GM12874 (cell line): Measurements from ENCODE around the gene SH3PXD2A.

ENCODE experiments used
- CTCF ChIP-seq: IDR thresholded peaks from 2 replicates; pipeline ENCODE4 v1.5.1; 2011; ENCODE audit warnings: low read depth, mild to moderate bottlenecking, control low read depth, low read length, moderate library complexity; ENCODE audit not compliant: insufficient read depth

Gene SH3PXD2A

DNA sequence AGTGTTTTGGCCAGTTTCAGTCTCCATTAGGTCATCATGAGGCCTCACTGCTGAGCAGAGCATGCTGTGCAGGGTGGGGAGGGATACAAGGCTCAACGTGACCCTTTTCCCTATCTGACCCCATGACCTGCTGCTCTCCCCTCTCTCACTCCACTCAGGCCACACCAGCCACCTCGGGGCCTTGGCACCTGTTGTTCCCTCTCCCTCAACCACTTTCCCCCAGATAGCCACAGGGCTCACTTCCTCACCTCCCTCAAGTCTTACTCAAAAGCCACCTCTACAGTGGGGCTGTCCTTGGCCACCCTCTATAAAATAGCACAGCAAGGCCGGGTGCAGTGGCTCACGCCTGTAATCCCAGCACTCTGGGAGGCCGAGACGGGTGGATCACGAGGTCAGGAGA is 13.9 kb downstream of the SH3PXD2A start:
- no peak for TF ChIP-seq CTCF

GRCh38 chr10:103840740-103841070 is 14.7 kb downstream of the SH3PXD2A start:
- no peak for TF ChIP-seq CTCF

DNA sequence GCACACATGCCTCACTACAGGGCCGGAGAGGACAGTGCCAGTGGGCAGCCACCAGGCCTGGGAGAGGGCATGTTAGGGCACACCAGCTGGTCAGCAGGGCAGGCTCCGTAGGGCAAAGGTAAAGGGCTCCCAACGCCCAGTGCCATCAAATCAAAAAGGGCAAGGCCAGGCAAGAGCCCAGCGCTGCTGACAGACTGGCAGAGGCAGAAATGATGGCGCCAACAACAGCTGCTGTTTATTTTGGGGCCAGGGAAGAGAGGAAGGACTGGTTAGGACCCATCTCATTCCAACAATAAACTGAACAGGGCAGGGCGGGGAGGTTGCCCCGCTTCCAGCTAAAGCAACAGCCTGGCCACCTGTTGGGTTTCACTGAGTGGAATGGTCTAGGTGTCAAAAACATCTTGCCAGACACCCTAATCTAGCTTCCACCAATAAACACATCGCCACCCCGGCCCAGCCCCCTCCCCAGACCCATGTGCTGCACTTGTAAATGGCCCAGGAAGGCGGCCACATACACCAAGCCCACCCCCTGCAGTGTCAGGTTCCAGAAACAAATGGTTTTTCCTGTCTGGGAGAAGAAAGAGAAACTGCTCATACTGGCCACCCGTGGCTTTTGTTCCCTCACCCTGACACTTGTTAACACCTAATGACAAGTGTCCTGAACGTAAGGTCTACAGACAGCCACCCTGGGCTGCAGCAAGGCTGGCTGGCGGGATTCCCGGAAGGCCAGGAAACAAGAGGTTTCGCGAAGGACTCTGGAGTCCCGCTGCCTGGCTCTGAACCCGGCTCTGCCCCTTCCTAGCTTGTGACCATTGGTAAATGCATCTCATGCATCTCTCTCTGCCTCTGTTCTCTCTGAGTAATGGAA is 15.3 kb downstream of the SH3PXD2A start:
- TF ChIP-seq CTCF, result no peak

DNA sequence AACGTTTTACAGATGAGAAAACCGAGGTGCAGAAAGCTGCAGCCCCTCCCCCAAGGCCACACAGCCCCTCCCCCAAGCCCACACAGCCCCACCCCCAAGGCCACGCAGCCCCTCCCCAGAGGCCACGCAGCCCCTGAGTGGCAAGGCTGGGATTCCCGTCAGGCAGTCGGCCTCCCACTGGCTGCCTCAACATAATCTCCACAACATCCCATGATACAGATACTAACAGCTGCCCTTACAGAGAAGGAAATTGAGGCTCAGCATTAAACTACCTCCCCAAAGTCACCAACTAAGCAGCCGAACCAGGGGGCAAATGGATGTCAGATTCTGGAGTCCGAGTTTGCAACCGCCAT is 15.9 kb downstream of the SH3PXD2A start:
- no peak for TF ChIP-seq CTCF

DNA sequence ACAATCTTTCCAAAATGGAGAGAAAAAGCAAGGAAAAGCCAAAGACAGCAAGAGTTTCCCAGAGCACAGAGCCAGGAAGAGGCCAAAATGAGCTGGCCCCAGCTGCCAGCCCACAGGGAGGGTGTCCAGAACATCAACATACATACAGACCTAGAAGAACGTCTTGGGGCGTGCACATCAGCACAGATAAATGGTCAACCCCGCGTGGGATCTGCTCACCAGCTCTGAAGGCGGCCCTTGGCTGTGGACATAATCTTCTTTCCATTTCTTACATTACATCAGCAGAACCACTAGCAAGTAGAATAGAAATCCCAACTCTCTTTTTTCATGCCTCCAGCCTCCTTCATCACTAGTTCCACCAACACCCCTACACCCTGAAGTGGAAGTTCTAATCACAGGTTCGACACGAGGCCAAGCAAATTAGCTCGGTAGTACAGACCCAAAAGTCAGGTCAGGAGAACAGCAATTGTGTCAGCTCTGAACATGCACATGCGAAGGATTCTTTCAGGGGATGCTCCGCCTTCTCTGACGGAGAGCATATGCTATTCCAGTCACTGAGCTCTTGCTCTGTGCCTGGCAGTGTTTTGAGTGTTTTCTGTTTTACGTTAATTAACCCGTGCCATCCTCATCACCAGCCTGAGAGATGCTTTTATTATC is 16.4 kb downstream of the SH3PXD2A start:
- TF ChIP-seq CTCF, result no peak

DNA sequence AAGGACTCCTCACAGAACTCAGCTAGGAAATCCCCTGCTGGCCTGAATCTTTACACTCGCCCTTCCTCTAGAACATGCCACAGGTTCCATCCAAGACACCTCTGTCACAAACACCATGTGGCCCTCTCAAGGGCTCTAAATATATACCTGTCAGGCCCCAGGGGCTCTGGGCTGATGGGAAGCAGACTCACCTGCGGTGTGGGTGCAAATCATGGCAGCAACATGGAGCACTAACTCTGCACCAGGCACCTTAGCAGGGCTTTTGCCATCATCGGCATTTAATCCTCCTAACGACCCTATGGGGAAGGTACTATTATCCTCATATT is 17.3 kb downstream of the SH3PXD2A start:
- TF ChIP-seq CTCF, result no peak

- no peak for TF ChIP-seq CTCF
Measured at GRCh38 chr10:103837370-103838069, 17.9 kb downstream of the SH3PXD2A start.
